ENCODE measurements around the gene CNTN1.

CNTN1 gene

DNA sequence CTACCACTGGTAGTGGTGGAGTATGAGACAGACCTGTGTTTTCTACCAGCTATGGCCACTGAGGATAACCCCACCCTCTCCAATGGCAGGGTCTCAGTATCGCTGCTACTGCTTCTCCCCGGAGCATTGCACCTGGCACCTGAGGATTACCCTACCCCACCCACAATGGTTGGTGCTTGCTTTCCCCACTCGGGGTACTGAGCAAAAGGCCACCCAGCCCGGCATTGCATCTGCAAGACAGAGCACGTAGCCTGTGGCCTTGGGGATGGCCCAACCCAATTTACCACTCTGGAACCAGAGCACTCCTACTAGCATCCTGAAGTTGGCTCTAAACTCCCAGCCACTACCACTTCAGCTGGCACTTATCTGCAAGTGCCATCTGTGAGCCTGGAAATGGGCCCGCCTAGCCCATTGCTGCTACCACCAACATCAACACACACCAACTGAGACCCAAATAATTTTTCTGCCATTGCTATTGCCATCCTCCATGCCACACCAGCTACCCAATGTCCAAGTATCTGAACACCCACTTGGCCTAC lies 145.7 kb downstream of the CNTN1 start:
- DNase-seq (ENCODE audit: low spot score), result no peak

GRCh38 chr12:40843495-40843894 lies 151.3 kb downstream of the CNTN1 start:
- no peak for DNase-seq (ENCODE audit: low spot score)

GRCh38 chr12:40853221-40853620 lies 161.0 kb downstream of the CNTN1 start:
- no peak for DNase-seq (ENCODE audit: low spot score)

GRCh38 chr12:40854604-40855003 lies 162.4 kb downstream of the CNTN1 start:
- DNase-seq (ENCODE audit: low spot score), result no peak

- DNase-seq (ENCODE audit: low spot score), result no peak
Measured at GRCh38 chr12:40864891-40865290, 172.7 kb downstream of the CNTN1 start.

DNA sequence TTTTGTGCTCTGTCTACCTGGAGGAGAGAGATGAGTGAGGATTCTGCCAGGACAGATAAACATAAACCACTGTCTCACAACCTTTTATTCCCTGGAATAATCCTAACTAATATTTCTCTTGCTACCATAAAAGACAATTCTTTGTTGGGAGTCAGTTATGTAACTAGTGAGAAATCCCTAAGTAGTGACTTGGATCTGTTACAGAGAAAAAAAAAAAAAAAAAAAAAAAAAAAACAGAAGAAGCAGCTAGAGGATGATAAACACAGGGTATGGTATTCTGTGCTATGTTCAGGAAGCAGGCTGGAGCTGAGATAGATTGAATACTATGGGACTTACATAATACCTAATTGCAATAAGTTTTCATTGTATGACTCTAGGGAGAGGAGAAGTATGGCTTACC lies 178.7 kb downstream of the CNTN1 start:
- DNase-seq (ENCODE audit: low spot score), result no peak

DNA sequence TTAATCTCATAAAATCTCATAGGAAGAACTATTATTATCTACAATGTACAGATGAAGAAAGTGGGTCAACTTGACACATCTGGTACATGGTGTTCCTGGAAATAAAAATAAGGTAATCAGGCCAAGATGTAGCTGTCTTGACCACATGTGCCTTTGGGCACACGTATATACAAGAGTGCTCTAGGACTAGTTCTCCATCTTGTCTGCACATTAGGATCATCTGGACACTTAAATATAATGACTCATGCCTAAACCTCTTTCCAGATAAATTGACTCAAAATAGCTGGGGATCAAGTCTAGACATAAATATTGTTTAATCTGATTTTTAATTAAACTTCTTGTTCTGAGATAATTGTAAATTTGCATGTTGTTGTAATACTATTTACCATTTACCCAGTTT lies 182.6 kb downstream of the CNTN1 start:
- DNase-seq (ENCODE audit: low spot score), result no peak

DNA sequence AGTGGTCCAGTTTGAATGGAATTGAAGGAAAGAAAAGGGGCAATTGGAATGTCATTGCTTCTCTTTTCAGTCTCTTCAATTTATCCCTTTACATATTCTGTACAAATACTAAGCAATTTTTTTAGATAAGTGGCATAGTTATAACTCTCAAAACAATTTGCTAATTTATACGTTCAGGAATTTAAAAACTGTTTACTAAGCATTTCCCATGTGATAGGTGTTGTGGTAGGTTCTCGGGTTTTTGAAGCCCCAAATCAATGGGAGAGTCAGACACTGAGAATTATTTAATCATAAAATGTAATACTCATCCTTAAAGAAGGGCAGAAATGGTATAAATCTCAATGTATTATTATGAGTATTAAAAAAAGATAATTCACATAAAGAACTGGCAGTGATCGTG lies 197.1 kb downstream of the CNTN1 start:
- no peak for DNase-seq (ENCODE audit: low spot score)

- no peak for DNase-seq (ENCODE audit: low spot score)
Measured at GRCh38 chr12:40892528-40892927, 200.3 kb downstream of the CNTN1 start.

GRCh38 chr12:40898505-40898904 lies 206.3 kb downstream of the CNTN1 start:
- no peak for DNase-seq (ENCODE audit: low spot score)

DNA sequence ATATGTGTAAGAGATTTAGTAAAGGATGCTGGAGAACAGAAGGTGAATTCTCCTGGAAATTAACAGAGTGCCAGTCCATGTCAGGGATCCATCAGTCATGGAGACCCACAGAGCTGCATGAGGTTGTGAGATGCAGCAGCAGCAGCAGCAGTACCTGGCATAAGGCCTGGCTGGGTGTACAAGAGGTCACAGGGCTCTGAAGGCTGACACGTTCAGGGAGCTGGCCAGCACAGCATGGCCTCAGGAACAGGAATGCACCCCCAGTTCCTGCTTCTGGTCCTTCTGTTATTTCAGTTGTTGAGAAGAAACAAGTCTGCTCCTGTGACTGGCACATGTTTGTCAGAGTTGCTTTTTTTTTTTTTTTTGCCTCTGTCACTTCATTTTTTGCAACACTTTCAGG lies 210.8 kb downstream of the CNTN1 start:
- no peak for DNase-seq (ENCODE audit: low spot score)

- DNase-seq (ENCODE audit: low spot score), result peak; percentile 86
Measured at GRCh38 chr12:40907115-40907527, 214.9 kb downstream of the CNTN1 start.

DNA sequence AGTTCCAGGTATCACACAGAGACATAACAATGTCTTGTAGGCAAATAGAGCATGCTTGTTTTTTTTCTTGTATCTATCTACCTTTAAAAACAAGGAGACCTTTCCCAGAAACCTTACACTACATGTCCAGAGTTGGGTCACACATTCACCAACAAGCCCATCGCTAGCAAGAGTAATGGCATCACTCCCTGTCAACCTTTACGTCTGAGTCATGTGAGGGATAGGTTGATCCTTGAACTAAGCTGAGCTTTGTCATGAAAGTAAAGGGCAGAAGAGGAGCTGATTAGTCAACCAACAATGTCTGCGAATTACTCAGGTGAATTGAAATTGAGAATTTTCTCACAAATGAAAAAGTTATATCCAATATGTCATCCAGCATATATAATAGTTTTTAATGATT lies 219.4 kb downstream of the CNTN1 start:
- DNase-seq (ENCODE audit: low spot score), result peak; percentile 79

DNA sequence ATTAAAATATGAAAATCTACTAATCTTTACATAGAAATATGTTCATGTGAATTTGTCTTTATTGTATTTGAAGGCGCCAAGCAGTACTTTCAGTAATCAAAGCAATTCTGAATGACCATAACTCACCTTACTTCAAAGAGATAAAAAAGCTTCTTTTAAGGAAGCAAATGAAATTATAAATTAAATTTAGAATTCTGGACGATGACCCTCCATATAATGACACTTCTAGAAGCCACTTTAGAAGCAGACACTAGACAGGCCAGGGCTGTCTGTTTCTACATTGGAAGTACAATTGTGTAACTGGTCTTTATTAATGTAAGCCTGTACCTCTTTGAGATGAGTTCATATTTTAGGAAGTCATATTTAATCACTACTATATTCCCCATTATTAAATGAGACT lies 222.9 kb downstream of the CNTN1 start:
- no peak for DNase-seq (ENCODE audit: low spot score)

- DNase-seq (ENCODE audit: low spot score), result peak; percentile 1
Measured at GRCh38 chr12:40917561-40917960, 225.3 kb downstream of the CNTN1 start.

GRCh38 chr12:40921563-40922163 lies 229.4 kb downstream of the CNTN1 start:
- peak; percentile 39 for DNase-seq (ENCODE audit: low spot score)

GRCh38 chr12:40937891-40938290 lies 245.7 kb downstream of the CNTN1 start:
- no peak for DNase-seq (ENCODE audit: low spot score)

DNA sequence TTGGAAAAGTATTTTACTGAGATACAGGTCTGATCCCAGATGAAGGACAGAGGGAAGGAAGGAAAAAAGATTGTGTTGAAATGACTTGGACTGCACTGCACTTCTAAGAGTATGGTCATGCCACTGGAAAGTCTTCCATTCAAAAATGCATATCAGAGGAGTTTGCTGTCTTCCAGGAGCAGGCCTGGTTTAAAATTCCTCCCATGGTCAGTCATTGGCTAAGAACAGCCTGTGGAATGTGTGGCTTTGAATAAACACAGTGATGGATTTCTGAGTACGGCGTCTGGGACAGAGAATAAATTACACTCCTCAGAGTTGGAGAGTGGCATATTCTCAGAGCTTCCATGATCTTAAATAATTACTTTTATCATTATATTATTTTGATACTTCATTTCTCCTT lies 250.1 kb downstream of the CNTN1 start:
- DNase-seq (ENCODE audit: low spot score), result peak; percentile 69

GRCh38 chr12:40945772-40946171 lies 253.5 kb downstream of the CNTN1 start:
- no peak for DNase-seq (ENCODE audit: low spot score)

DNA sequence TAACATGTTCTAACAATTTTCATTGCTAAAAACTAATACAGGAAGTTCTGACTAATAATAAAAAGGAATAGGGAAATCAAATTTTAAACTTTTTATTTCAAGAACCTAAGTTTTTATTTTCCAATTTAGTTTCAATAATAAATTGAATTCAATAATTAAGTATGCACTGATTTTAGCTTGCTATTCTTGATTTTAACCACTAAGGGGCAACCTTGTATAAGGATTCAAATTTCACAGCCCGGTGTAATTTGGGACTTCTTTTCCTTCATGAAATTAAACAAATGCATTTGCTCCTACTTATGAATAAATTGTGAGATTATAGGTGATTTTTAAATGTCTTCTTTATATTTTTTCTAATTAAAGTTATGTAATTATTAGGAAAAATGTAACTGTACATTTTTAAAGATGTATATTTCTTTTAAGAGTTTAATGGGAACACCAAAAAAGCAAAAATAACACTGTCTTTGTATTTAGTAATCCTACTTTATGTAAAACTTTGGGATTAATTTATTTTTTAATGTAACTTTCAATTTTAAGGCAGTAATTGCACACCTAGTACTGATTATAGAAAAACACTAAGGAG lies 254.5 kb downstream of the CNTN1 start:
- DNase-seq (ENCODE audit: low spot score), result peak; percentile 51

- peak; percentile 80 for DNase-seq (ENCODE audit: low spot score)
Measured at GRCh38 chr12:40947797-40948196, 255.6 kb downstream of the CNTN1 start.

- no peak for DNase-seq (ENCODE audit: low spot score)
Measured at GRCh38 chr12:40953076-40953475, 260.8 kb downstream of the CNTN1 start.

DNA sequence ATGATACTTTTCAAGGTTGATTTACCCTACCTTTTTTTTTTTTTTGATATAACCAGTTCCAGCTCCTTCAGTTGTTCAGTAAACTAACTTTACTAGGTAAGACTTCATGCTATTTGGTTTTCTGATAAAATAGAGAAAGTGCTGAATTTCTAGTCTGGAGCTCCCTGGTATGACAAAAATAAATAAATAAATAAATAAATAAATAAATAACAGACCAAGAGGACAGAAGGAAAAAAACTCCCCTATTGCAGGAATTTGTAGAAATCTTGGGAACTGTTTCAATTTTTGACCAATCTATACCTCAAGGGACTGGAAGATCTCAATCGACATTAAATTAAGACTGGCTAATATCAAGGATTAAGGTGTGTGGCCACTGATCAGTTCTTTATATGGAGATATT lies 265.2 kb downstream of the CNTN1 start:
- no peak for DNase-seq (ENCODE audit: low spot score)

DNA sequence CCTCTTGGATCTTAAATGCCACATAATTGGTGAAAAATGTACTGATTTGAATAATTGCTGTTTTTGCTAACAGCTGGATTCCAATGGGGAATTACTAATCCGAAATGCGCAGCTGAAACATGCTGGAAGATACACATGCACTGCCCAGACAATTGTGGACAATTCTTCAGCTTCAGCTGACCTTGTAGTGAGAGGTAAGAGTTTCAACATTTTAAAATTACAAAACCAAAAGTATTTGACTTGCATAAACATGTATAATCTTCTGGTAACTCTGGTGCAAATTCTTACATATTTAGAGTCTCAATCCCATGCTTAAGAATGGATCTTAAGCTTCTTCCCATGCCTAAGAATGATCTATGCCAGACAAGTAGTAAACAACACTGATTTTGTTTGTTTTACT lies 266.8 kb downstream of the CNTN1 start:
- DNase-seq (ENCODE audit: low spot score), result no peak

Measured in kidney tubule cell (primary cell).